ENCODE data around the gene GRK1.
"Not testable (repeated sequence)": the region's sequence is repeated elsewhere in the genome, so short reads cannot be mapped to it uniquely, and the experiment has no call there.

Gene GRK1

GRCh38 chr13:113666951-113667701, at the start of gene GRK1:
TSS of gene GRK1 (plus strand) at chr13:113667219. CDS start at chr13:113667387, 168 bp downstream.
- no peak for DNase-seq (ENCODE audit: low read depth)

DNA sequence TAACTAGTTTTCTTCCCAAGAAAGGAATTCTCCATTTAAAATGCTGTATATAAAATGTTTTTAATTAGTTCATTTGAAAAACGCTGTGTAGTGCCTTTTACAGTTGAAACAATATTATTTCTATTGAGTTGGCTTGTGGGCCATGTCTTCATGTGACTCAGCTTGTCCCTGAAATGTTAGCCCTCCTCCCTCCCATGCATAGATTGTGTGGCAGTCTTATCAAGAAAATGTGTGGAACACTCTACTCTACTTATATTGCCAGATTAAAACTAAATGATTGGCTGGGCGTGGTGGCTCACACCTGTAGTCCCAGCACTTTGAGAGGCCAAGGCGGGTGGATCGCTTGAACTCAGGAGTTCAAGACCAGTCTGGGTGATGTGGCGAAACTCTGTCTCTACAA, 49.1 kb upstream of the GRK1 start:
- no peak for DNase-seq (ENCODE audit: low read depth)

- no peak for DNase-seq (ENCODE audit: low read depth)
Observed at GRCh38 chr13:113618455-113618854, 48.6 kb upstream of the GRK1 start.

DNA sequence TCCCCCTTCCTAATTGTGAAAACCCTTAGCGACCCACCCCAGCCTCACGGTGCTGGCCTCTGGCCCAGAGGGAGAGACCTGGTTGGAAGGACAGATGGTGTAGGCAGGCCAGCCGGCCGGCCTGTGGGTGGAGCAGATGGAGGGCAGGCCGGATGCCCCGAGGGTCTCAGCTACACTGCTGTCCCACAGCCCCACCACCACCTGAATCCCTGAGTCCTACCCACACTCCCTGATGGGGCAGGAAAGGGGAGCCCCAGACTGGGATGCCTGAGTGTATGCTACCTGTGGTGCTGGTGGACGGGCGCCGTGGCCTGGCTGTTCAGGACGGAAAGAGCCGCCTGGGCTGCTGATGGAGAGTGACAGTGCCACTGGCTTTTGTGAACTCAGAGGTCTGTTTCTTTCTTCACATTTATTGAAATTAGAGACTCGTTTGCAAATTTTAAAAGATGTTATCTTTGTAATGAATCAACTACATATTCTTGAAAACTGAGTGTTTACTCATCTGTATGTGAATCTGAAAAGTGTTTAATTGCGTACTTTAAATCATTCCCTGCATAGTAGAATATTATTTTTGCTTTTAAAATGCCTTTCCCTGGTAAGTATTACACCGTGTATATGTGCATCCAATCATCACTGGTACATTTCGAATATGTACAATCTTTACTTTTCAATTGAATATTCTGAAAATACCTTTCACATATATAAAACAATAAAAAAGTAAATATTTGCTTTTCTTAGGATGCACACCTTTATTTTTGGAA, 46.8 kb upstream of the GRK1 start:
- DNase-seq (ENCODE audit: low read depth) = no peak

- no peak for DNase-seq (ENCODE audit: low read depth)
Observed at GRCh38 chr13:113621046-113621445, 46.0 kb upstream of the GRK1 start.

DNA sequence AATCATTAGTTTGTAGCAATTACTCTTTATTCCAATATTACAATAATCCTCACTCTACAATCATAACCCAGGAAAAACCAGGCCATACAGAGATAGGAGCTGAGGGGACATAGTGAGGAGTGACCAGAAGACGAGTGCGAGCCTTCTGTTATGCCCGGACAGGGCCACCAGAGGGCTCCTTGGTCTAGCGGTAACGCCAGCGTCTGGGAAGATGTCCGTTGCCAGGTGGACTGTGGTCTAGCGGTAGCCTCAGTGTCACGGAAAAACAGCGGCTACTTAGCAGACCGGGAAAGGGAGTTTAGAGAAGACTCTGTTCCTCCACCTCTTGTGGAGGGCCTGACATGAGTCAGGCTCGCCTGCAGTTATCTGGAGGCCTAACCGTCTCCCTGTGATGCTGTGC, 45.5 kb upstream of the GRK1 start:
- not testable (repeated sequence) for DNase-seq (ENCODE audit: low read depth)

DNA sequence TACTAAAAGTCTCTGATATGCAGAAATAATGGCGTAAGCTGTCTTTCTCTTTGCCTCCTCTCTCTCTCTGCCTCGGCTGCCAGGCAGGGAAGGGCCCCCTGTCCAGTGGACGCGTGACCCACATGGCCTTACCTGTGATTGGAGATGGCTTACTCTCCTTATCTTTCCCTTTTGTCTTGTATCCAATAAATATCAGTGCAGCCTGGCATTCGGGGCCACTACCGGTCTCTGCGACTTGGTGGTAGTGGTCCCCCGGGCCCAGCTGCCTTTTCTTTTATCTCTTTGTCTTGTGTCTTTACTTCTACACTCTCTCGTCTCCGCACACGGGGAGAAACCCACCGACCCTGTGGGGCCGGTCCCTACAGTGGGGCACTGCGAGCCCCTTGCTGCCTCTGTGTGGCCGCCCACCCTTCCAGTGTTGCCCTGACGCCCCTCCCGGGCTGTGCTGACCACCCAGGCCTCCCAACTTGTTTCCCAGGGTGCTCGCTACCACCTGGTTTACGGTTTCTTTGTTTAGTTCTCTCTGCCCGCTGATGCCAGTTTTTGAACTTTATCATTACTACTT, 45.0 kb upstream of the GRK1 start:
- not testable (repeated sequence) for DNase-seq (ENCODE audit: low read depth)

- no peak for DNase-seq (ENCODE audit: low read depth)
Observed at GRCh38 chr13:113622791-113623490, 44.1 kb upstream of the GRK1 start.

- no peak for DNase-seq (ENCODE audit: low read depth)
Observed at GRCh38 chr13:113623491-113624234, 43.4 kb upstream of the GRK1 start.

- no peak for DNase-seq (ENCODE audit: low read depth)
Observed at GRCh38 chr13:113624235-113624587, 42.8 kb upstream of the GRK1 start.

- DNase-seq (ENCODE audit: low read depth) = not testable (repeated sequence)
Observed at GRCh38 chr13:113624640-113625304, 42.2 kb upstream of the GRK1 start.

- no peak for DNase-seq (ENCODE audit: low read depth)
Observed at GRCh38 chr13:113625965-113626721, 40.9 kb upstream of the GRK1 start.

- no peak for DNase-seq (ENCODE audit: low read depth)
Observed at GRCh38 chr13:113627136-113627535, 39.9 kb upstream of the GRK1 start.

- DNase-seq (ENCODE audit: low read depth) = no peak
Observed at GRCh38 chr13:113628291-113629270, 38.4 kb upstream of the GRK1 start.

DNA sequence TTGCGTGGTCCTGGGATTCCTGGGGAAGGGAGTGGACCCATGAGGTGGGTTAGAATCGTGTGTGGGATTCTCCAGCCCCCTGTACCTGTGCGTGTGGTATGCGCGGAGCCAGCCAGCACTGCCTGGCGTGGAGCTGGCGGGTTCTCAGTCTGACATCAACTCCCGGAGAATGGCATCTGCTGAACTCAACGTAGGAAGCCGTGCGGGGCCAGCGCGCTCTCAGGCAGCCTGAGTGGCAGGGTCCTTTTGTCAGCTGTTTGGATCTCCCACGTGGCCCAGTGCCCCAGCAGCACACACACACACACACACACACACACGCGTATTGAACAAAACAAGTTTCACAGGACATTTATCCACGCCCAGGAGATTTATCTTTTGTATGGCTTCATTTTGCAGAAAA, 37.2 kb upstream of the GRK1 start:
- no peak for DNase-seq (ENCODE audit: low read depth)

DNA sequence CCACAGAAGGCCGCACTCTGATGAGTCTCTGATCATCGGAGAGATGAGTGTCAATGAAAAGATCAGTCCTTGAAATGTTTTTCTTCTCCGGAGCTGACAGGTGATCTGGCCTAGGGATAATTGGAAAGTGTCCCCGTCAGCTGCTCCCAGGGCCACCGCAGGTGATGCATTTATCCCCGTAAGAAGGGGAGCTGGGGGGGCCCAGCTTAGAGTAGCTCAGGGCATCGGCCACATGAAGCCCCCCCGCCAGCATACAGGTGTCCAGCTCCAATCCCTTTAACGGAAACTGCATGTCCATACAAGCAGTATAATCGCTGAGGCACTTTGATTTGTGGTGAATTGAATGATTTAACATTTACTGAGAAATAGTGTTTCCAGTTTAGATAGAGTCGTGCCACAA, 36.7 kb upstream of the GRK1 start:
- DNase-seq (ENCODE audit: low read depth) = no peak

GRCh38 chr13:113630804-113631203, 36.2 kb upstream of the GRK1 start:
- no peak for DNase-seq (ENCODE audit: low read depth)

DNA sequence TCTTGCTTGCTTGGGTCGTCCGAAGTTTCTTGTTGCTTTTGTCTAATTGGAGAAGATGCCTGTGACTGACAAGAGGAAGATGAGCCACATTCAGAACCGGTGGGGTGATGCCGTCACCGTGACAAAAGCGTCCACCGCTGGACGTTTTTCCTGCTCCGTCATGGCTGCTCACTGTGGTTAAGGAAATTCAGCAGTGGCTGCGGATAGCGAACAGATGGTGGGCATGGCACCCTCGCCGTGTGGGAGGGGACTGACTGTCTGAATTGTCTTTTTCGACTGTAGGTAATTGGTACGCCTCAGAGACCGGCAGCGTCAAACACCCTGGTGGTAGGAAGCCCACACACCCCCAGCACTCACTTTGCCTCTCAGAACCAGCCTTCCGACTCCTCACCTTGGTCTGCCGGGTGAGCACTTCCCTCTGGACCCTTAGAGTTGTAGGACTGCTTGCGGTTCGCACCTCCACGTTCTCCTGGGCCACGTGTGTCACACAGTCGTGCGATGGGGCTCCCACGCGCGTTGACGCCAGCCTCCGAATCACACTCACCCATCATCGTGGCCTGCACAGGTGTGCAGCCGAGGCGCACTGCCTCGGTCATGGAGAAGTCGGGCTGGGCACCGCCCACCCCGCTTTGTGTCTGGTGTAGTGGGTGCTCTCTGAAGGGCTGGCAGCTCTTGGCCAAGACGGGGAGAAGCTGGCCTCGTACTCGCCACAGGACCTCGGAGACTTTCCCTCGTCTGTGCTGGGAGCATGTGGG, 35.5 kb upstream of the GRK1 start:
- no peak for DNase-seq (ENCODE audit: low read depth)
